Fibroblast of pulmonary artery (primary cell): Measurements from ENCODE around the gene KCNIP4.

Experiments used
- DNase-seq: peaks from one replicate; pipeline ENCODE4 v3.0.0-alpha.2; 2010; ENCODE audit warnings: low read depth
- H3K4me3 ChIP-seq: replicated peaks from 2 replicates; pipeline ENCODE4 v1.5.1; 2011; ENCODE audit warnings: low read depth, mild to moderate bottlenecking, control low read depth, low read length, moderate library complexity
- CTCF ChIP-seq: IDR thresholded peaks from 2 replicates; pipeline ENCODE4 v1.5.1; 2011; ENCODE audit warnings: mild to moderate bottlenecking, control low read depth, low read length, inconsistent platforms; ENCODE audit errors: missing control alignments

KCNIP4 gene

GRCh38 chr4:21415728-21416127 is 532.8 kb downstream of the KCNIP4 start:
- no peak for DNase-seq
- H3K4me3 ChIP-seq = no peak overlapping the region
- TF ChIP-seq CTCF = no peak

- H3K4me3 ChIP-seq = no peak overlapping the region
- DNase-seq = no peak
- no peak for TF ChIP-seq CTCF
Observed at GRCh38 chr4:21413807-21414370, 534.7 kb downstream of the KCNIP4 start.

- DNase-seq = no peak
- H3K4me3 ChIP-seq = no peak overlapping the region
- TF ChIP-seq CTCF = no peak
Observed at GRCh38 chr4:21411086-21411485, 537.5 kb downstream of the KCNIP4 start.

GRCh38 chr4:21410372-21410771 is 538.2 kb downstream of the KCNIP4 start:
- DNase-seq = no peak
- TF ChIP-seq CTCF = no peak

GRCh38 chr4:21387683-21388082 is 560.9 kb downstream of the KCNIP4 start:
- no peak for TF ChIP-seq CTCF
- DNase-seq = no peak
- H3K4me3 ChIP-seq = no peak overlapping the region

More at GRCh38 chr4:21410372-21410771, 538.2 kb downstream of the KCNIP4 start:
- H3K4me3 ChIP-seq = no peak overlapping the region

- DNase-seq = no peak
- no peak for TF ChIP-seq CTCF
- H3K4me3 ChIP-seq = no peak overlapping the region
Observed at GRCh38 chr4:21386166-21386780, 562.3 kb downstream of the KCNIP4 start.

GRCh38 chr4:21385706-21386105 is 562.9 kb downstream of the KCNIP4 start:
- DNase-seq = no peak
- no peak for TF ChIP-seq CTCF
- H3K4me3 ChIP-seq = no peak overlapping the region
